Thyroid gland (tissue), 4 donors: ENCODE results near the gene PIGX.

Source experiments
- POLR2A ChIP-seq, 2 donors: fragments of 450-650 bp; IDR thresholded peaks; one replicate each; pipeline ENCODE4 v1.6.1; 2017; ENCODE audit warnings: antibody characterized with exemption in 2 of 2, mild to moderate bottlenecking in 2 of 2, moderate library complexity in 1 of 2
- TF ChIP-seq, protein P1 (sequence below), 6 experiments: fragments of 200-600 bp in 3 of 6; fragments of 450-650 bp in 3 of 6; sonication (generic) in 3 of 6; IDR thresholded peaks; one replicate each; pipeline ENCODE4 v1.5.1; 2016 to 2019; ENCODE audit warnings: antibody characterized with exemption in 6 of 6, mild to moderate bottlenecking in 2 of 6, inconsistent platforms in 1 of 6, moderate library complexity in 1 of 6

DNA sequence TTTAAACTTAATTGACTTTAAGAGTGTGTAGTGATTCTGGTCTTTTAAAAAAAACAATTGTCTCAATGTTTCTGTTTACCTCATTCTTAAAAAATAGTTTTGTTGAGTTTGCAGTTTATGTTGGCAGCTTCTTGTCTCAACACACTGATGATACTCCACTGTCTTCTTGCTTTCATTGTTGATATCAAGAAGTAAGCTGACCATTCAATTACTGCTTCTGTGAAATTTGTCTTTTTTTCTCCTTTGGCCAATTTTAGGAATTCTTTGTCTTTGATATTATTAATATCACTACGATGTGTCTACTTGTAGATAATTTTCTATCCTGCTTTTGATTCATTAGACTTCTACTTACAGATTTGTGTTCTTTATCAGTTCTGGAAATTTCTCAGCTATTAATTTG, 58.9 kb downstream of the PIGX start:
- no peak for TF ChIP-seq POLR2A (IDR thresholded peaks at IDR 0.05)
- TF ChIP-seq, protein P1, sequence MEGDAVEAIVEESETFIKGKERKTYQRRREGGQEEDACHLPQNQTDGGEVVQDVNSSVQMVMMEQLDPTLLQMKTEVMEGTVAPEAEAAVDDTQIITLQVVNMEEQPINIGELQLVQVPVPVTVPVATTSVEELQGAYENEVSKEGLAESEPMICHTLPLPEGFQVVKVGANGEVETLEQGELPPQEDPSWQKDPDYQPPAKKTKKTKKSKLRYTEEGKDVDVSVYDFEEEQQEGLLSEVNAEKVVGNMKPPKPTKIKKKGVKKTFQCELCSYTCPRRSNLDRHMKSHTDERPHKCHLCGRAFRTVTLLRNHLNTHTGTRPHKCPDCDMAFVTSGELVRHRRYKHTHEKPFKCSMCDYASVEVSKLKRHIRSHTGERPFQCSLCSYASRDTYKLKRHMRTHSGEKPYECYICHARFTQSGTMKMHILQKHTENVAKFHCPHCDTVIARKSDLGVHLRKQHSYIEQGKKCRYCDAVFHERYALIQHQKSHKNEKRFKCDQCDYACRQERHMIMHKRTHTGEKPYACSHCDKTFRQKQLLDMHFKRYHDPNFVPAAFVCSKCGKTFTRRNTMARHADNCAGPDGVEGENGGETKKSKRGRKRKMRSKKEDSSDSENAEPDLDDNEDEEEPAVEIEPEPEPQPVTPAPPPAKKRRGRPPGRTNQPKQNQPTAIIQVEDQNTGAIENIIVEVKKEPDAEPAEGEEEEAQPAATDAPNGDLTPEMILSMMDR (IDR thresholded peaks at IDR 0.05) = no peak
